HG02981 (cell line): Measurements from ENCODE around the gene TXNDC2.
"Not testable (repeated sequence)": the region's sequence is repeated elsewhere in the genome, so short reads cannot be mapped to it uniquely, and the experiment has no call there.

Source experiments
- ATAC-seq: cut with Tn5 transposase; IDR thresholded peaks from one replicate; pipeline ENCODE4 v1.9.1; 2021; ENCODE audit warnings: mild to moderate bottlenecking, moderate library complexity; ENCODE audit not compliant: unreplicated experiment

TXNDC2 gene

DNA sequence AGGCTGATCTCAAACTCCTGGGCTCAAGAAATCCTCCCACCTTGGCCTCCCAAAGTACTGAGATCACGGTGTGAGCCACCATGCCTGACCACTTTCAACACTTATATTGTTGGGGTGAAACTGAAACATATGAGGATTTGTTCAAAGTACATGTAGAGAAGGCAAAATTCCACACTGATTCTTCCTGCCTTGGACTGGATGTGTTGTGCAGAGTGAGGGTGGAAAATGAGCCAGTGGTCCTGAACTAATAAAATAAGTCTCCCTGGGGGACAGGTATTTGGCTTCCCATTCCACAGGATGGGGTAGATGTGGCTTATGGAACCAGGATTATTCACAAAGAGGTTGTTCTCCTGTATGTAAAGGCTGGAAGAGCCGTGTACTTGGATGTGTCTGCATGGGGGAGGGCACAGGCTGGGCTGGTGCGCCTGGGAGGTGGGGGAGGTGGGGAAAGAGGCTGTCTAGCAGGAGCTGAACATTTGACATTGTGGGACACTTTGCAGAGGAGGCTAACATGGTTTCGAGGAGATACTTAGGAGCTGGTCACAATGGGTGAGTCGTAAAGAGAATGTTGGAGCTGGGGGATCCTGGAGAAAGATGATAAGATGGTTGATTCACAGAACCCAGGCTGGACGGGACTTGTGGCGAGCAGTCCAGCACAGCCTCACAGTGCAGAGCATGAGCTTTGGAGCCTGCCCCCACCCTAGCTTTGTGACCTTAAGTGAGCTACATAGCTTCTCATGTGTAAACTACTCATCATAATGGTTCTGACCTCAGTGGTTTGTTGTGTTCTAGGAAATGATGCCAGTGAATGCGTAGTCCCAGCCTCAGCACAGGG, at the start of gene TXNDC2:
Gene TXNDC2, plus strand, starts transcription at position 804 of the 835 bp plus-strand sequence. CDS start 708 bp downstream, outside the sequence.
- ATAC-seq, result no peak

DNA sequence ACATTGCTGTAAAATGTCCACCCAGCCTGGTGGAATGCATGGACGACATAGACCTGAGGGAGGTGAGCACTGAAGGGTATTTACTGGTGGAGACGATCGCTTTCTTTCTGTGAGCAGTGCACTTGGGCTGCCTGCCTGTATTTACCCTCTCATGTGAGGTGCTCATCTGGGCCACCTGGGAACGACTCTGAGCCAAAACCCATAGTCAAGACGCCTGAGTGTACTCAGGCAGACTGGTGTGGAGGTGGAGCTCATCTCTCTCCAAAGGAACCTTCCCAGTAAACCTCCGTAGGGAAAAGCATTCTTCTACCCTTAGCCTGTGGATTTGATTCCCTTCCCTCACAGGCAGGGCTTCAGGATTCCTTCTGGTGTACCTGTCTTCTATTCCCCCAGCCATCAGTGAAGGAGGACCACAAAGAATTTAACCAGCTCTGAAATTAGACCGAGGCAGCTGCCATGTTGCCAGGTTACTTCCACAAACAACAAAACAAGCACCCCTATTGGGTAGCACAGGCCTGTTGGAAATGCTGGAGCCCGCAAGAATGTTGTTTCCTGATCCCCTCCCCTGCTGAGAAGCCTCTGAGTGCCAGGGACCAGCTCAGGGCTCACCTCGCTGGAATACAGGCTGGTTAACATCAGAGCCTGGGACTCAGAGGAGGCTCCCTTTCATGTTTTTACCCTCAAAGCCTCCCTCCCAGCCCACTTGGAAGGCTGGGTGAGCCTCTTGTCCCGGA, 47.5 kb upstream of the TXNDC2 start:
- ATAC-seq, result no peak

DNA sequence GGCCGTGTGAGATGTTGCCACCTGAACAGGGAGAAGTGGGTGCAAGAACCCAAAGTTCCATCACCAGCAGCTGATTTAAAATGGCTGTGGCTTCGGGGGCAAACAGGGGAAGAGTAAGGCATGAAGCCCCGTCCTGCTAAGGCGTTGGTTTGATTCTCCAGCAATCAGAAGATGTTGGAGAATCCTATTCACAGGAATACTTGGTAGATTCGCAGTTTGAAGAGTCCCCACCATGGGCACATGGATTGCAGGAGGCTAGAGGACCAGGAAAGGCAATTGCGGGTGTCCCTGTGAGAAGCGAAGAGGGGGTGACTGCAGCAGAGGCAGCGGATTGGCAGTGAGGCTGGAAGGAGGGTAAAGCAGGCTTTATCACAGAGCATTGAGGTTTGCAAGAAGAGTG, 46.6 kb upstream of the TXNDC2 start:
- no peak for ATAC-seq

DNA sequence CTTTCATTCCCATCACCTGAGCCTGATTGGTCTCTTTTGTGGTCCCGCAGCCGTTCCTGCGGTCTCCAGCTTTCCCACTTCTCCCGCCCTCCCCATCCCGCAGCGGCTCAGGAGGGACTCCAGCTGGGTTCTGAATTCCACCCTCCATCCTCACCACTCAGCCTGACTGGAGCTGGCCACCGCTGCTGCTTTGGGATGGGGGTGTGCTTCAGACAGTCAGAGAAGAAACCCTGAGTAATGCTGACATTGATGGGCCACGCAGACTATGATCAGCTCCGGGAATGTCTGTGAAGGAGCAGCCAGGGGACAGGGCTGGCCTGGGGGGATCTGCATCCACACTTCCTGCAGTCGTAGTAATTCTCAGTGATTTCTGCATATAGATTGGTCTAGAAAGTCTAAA, 45.9 kb upstream of the TXNDC2 start:
- ATAC-seq, result no peak

DNA sequence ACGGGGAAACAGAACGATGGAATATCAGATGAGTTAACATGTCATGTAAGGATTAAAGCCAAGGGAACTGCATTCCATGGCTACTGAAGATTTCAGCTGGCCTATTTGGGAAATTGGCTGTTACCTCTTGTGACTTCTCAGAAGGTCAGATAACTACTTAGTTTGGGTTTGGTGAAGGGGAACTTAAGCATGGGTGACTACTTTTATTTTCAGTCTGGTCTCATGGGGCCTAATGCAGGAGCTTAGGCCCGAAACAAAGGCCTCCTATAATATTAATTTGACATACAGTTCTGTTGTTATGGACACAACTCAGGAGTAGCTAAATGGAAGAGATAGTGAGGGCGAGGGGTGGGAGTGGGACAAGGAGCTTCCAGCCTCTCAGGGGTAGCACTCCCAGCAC, 44.0 kb upstream of the TXNDC2 start:
- no peak for ATAC-seq

DNA sequence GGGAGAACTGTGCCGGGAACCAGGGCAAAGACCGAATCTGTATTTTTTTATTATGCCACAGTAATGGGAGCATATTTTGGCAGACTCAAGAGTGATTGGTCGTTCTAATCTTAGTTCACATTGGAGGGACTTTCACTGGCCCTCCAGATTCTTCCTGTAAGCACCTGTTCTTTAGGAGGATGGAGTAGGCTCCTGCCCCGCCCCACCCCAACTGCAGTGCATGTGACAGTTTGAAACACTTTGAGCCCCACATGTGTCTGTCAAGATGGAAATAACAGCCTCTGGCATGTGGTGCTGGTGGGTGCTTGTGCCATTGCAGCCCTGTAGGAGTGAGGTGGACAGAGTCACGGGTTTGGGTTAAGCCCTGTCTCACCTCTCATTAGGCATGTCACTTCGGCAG, 43.3 kb upstream of the TXNDC2 start:
- no peak for ATAC-seq

DNA sequence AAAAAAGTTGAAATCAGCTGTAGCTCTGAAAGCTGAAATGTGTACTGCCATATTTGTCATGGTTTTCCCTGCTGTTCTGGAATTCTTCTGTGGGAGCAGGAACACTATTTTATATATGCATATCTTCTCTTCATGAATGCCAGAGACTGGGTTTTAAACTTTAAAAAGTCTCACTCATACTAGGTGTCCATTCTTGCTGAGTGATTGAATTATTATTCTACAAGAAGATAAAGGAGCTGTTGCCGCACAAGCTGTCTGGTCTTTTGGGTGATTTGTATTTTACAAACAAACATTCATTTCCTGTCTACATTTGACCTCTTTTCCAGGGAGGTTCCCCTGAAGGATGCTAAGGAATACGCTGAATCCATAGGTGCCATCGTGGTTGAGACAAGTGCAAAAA, 40.5 kb upstream of the TXNDC2 start:
- no peak for ATAC-seq

DNA sequence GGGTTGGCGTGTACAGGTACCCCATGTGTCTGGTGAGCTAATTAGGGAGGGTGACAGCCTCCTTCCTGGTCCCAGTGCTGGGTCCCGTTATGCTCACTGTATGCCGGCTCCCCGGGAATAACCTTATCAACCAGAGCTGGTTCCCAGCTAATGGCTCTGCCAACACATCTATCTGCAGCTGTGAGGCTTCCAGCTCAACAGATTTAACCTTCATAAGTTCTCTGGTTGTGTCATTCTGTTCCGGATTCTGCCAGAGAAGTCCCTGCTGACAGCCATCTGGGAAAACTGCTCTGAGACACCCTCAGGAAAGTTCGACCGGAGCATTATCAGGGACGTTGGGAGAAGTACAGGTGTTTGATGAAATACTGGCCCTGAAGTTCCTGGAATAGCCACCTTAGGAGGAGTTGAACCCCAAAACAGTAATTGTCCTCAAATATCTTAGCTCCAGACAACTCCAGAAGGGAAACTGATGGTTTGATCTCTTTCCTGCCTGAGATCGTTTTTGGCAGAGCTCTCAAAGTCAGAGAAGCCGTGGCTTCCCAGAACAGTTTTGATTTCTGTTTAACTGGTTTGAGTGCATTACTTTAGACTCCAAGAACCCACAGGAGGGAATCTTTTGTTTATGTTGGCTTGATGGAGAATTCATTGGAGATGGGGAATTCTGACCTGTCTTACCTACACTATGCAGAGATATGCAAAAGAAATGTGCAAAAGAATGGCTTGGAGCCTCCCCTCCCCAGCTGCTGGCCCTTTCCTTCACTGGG, 39.4 kb upstream of the TXNDC2 start:
- no peak for ATAC-seq

DNA sequence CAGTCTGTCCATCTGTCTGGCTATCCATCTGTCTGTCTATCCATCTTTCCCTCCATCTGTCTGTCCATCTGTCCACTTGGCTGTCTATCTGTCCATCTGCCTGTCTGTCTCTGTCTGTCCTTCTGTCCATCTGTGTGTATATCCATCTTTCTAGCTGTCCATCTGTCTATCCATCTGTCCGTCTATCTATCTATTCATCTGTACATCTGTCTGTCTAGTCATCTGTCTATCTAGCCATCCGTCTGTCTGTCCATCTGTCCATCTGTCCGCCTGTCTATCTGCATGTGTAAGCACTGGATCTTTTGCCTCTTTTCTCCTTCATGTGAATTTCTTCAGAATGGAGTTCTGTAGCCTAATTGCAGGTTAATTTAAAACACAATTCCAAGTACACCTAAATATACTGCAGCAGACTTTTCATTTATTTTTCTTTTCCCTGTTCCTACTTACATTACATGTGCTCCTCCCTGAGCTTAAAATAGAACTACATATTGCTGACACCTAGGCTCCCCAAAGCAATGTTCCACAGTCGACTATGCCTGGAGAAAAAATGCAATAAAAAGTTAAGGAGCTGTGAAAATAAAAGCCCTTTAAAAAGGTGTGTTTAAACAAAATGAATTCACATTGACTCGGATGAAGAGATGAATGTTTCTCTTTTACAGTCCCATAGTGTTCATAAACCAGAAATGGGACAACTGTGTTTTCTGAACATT, 37.4 kb upstream of the TXNDC2 start:
- ATAC-seq, result no peak

DNA sequence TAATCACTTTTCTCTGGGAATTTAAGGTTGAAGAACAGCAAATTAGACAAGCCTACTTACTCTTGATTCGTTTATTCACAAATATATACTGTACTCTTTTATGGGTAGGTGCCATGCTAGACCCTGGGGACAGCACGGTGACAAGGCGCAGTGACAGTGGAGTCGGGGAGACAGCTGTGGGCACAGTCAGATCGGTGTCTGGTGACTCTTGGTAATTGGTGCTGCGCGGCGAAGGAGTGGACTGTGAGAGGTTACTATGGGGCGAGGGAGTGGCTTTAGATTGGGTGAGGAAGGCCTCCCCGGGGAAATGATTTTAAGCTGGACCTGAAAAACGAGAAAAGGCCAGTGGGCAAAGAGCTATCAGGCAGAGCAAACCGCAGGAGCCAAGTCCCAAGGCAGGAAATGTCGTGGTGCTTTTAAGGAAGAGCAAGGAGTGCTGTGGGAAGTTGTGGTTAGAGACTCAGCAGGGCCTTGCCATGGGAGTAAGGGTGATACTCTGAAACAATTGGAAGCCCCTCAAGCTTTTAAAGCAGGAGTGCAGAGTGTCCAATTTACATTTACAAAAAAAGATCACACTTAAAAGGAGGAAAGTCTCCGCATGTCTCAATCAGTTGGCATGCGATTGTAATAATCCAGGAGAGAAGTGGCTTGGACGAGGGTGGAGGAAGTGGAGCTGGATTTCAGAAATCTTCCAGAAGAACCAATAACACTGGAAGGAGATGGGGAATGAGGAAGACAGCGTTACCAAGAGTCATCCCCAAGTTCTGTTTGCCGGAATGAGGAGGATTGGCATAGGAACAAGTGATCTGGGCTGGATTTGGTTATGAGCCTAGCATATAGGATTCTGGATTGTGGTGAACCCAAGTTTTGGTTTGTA, 36.1 kb upstream of the TXNDC2 start:
- no peak for ATAC-seq

DNA sequence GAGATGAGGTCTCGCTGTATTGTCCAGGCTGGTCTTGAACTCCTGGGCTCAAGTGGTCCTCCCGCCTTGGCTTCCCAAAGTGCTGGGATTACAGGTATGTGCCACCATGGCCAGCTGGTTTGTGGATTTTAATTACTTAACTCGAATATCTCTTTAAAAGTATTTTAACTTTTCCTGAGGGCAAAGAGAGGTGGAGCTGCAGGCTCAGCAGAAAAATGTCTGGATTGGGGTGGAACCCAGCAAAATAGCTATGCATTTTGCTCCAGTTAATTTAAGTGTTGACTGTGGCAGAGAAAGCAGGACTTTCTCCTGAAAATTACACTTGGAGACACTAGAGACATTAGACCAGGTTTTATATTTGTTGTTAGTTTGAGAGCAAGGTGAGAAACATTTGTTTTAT, 35.5 kb upstream of the TXNDC2 start:
- no peak for ATAC-seq

DNA sequence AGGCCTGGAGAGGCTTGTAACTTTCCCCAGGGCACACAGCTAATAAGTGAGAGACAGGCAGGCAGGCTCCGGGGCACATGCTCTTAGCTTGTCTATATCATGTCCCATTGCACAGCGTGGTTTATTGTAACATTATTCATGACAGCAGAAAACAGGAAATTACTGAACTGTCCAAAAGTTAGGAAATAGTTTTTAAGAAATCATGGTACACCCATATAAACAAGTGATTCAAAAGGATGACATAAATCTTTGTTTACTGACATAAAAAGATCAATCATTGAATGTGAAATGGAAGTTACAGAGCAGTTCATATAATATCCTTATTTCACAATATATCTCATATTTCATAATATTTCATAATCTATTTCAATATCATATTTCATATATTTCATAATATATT, 34.3 kb upstream of the TXNDC2 start:
- ATAC-seq, result no peak

DNA sequence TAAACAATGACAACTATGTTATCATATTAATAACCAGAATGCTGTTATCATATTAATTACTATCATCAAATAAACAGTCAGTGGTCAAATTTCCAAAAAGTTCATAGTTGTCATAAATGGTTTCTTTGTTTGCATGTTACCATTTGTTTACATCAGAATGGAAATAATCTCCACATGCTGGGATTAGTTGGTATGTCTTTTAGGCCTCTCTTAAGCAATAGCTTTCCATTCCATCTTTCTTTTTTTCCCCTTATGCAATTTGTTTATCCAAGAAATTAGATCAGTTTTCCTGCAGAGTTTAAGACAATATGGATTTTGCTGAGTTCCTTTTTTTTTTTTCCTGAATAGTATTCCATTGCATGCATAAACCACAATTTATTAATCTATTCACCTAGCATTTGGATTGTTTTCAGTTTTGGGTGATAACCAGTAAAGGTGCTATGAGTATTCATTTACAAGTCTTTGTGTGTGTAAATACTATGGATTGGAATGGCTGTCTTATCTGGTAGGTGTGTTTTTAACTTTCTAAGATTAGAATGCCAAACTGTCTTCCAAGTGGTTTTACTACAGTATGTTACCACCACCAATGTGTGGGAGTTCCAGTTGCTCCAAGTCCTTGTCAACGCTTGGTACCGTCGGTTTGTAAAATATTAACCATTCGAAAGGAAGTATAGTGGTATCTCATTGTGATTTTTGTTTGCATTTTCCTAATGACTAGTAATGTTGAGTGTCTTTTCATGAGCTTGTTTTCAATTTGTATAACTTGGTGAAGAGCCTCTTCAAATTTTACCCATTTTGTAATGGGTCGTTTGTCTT, 33.3 kb upstream of the TXNDC2 start:
- no peak for ATAC-seq

DNA sequence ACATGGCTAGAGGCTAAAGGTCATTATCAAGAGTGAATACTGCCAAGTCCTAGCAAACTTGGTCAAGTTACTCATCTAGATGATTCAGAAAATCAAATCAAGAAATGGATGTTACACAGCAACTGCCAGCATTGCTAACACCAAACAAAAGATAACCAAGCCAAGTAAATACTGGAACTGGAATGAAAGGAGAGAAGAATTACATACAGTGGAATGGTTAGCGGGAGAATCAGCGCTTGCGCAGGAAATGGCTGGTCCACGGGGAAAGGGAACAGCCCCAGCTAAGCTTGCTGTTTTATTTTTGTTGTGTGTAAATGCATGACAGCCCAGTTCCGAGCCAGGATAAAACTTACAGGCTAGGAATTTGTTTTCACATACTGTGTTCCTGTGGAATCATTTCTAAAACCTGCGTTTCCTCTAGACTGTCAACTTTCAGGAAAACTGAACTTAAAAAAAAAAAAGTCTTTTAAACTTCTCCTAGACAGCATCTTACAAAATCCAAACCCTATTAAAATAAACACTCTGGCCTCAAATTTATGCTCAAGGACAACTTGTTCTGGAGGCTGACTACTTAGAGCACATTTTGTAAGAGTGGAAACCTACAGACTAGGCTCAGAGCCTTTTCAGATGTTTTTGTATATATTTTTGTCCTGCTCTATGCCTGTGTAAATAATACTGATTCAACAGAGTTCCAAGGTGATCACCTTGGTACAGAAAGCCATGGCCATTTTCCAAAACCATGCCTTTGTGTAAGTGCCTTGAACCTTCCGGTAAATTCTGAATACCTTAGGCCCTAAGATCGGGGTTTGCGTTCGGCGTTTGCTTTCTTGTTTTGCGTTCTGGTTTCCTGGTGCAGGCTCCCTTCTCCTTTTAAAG, 30.7 kb upstream of the TXNDC2 start:
- ATAC-seq, result no peak

DNA sequence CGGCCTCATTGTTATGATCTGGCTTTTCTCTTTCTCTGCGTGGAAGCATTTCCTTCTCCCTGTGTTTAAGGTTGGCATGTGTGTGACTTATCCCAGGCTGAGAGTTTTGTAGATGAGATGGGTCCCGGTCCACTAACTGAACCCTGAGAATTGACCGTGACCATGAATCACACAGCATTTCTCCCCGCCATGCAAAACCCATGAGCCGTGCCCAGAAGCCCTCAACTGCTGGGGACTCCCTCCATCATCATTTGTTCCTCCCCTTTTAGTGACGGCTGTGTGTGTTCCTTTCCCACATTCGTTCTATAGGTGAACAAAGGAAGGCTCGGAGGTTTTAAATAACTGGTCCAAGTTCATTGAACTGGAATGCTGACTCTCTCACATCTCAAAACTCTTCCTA, 30.1 kb upstream of the TXNDC2 start:
- no peak for ATAC-seq

DNA sequence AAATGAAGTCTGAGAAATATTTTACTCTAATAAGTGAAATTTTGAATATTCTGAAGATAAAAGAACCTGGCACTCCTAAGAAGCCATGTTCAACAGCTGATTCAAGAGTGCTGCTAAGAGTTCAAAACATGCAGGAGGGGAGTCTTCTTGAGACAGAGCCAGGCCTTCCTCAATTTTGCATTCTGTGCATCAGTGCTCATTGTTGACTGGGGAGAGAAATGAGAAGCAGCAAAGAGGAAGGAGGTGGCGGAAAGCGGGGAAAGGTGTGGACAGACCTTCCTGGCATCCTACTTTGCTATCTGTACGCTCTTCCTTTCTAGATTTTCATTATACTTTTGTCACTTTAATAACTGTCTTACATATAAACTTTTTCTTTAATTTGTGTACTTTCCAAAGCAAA, 29.7 kb upstream of the TXNDC2 start:
- no peak for ATAC-seq

DNA sequence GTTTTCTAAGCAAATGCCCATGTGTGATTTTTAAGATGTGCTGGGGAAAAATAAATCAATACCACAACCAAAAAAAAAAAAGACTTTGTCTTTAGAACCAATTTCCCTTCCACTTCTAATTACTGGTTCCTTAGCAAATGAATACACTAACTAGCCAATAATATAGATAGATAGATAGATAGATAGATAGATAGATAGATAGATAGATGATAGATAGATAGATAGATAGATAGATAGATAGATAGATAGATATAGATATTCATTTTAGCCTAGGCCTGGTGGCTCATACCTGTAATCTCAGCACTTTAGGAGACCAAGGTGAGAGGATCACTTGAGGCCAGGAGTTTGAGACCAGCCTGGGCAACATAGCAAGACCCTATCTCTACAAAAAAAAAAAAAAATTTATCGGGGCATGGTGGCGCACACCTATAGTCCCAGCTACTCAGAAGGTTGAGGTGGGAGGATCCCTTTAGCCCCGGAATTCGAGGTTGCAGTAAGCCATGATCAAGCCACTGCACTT, 28.2 kb upstream of the TXNDC2 start:
- not testable (repeated sequence) for ATAC-seq

DNA sequence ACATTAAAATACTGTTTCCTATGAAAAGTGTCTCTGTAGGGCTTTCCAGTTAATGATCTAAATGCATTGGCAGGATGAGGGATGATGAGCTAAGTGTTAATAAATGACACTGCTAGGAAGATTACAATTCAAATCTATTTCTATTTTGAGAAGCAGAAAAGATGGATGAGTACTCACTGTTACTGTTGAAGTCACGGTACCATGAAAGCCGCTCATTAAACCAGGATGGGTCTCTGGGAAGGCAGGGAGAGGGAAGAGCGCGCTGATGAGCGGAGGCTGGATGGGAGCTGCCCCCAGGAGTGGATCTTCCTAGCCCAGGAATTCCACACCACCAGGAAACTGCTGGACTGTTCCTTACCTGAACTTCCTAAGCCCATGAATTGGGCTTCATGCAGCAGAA, 27.1 kb upstream of the TXNDC2 start:
- ATAC-seq, result no peak
